Stromal cell of bone marrow (primary cell): Measurements from ENCODE around the gene LZTS2.
A peak's percentile ranks its signal among the peaks of the same experiment; 100 is the strongest.
"Not testable (repeated sequence)": the region's sequence is repeated elsewhere in the genome, so short reads cannot be mapped to it uniquely, and the experiment has no call there.

ENCODE experiments used
- DNase-seq: peaks from one replicate; pipeline ENCODE4 v3.0.0-alpha.2; 2012; ENCODE audit warnings: low read depth

Gene LZTS2

DNA sequence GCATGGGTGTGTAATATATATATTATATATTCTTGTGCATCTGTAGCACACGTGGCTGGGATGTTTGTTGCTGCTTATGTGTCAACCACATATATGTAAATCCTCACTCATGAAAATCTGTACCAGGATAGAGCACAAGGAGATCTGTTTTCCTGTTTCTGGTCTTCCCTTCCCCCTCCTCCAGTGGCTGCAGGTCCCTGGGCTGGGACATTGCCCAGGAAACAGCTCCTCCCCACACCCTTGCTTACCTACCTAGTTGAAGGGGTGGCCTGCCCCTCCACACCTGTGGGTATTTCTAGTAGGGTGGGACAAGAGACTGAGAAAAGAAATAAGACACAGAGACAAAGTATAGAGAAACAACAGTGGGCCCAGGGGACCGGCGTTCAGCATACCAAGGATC is 33.7 kb downstream of the LZTS2 start:
- DNase-seq = no peak

DNA sequence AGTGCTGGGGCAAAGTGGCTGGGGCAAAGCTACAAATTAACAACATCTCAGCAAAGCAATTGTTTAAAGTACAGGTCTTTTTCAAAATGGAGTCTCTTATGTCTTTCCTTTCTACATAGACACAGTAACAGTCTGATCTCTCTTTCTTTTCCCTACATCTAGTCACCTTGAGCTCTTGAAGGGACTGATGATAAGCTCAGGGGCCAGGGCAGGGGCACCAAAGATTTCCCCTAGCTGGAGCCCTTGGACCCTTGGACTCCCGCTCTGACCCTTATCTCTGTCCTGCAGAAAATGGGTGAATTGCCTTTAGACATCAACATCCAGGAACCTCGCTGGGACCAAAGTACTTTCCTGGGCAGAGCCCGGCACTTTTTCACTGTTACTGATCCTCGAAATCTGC is 34.8 kb downstream of the LZTS2 start:
- not testable (repeated sequence) for DNase-seq

DNA sequence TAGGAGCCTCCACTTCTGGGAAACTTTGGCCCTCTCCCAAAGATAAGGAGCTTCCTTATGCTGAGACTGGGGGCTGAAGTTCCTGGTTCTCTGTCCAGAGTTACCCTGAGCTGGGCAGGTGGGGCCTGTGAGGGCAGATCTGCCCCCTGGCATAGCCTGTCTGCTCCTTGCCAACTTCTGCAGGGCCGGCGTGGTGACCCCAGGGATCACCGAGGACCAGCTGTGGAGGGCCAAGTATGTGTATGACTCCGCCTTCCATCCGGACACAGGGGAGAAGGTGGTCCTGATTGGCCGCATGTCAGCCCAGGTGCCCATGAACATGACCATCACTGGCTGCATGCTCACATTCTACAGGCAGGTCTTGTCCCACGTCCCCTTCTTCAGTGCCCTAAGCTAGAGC is 35.7 kb downstream of the LZTS2 start:
- no peak for DNase-seq

DNA sequence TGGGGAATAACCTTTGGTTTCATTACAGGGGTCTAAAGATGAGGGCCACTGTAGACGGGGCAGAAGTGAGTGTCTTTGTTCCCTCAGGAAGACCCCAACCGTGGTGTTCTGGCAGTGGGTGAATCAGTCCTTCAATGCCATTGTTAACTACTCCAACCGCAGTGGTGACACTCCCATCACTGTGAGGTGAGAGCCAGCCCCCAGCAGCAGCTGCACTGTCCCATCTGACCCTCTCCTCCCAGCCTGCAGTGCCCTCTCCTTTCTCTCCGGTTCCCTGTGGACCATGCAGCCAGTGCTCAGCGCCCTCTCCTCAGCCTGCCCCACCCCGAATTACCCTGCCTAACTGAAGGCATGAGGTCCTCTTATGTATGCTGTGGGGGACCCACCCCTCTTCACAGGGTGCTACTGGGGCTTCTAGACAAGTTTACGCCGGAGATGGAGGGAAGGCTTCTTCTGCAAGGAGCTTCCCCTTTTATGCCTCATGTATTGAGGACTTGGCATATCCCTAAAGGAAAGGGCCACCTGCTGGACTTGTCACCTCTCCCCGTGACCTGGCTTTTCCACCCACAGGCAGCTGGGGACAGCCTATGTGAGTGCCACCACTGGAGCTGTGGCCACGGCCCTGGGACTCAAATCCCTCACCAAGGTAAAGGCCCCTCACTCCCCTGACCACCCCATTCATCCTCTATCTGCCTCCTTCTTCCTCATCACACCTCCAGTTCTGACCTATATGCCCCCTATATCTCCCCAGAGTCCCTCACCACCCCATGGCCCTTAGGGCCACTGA is 36.5 kb downstream of the LZTS2 start:
- no peak for DNase-seq

DNA sequence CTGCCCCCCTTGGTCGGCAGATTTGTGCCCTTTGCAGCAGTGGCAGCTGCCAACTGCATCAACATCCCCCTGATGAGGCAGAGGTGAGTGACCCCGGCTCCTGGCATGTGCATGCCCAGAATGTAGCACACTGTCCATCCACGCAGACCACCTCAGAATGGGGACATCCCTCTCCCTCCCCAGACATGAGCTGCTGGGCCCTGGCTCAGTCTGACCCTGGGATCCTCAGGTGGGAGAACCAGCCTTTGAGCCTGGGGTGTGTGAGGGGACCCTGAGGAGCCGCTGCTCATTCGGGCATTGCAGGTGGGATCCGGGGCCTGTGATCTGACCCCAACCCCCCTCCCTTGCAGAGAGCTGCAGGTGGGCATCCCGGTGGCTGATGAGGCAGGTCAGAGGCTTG is 37.1 kb downstream of the LZTS2 start:
- DNase-seq = no peak

DNA sequence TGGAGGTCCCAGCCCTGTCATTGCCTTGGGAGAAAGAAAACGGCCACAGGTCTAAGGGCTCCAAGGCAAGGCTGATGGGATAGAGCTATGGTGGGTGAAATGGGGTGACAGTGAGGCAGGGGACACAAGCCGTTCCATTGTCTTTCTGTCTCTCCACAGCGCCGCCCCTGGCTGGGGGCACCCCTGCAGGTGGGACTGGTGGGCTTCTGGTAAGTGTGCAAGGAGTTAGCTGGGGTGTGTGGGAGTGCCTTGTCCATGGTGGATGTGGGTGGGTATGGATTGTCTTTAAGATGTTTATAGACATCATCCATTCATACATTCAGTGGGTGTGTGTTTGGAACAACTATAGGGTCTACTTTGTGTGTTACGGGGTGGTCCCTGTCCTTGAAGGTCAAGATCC is 38.9 kb downstream of the LZTS2 start:
- DNase-seq = no peak

DNA sequence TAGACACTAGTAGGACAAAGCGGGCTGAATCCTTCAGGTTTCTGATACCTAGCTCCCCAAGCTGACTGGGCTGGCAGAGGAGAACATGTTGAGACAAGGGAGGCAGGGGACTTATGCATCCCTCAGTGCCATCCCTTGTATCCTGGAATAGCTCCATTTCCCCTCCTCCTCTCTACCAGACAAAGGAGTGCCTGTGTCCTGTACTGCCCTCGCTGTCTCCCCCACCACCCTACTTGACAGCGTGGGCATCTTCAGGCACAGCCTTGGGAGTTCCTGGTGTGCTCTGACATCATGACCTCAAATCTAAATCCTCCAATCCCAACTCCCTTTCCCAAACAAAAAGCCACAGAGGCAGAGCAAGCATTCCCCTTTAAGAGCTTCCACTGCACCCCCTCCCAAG is 40.5 kb downstream of the LZTS2 start:
- no peak for DNase-seq

DNA sequence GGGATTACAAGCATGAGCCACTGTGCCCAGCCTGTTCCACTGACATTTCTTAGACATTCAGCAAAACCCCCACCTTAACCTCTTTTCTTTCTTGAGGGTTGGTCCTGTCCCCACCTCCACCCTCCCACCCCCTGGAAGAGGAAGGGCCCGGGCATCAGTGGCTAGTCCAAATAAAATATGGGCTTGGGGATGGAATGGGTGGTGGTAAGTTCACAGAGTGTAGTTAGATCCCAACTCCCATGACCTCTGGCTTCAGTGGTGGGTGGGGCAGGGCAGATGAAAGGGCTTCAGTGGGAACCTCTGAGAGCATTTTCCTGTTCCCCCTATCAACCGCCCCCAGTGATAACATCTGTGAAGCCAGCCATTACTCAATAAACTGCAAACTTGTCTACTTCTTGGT is 41.2 kb downstream of the LZTS2 start:
- DNase-seq = no peak

DNA sequence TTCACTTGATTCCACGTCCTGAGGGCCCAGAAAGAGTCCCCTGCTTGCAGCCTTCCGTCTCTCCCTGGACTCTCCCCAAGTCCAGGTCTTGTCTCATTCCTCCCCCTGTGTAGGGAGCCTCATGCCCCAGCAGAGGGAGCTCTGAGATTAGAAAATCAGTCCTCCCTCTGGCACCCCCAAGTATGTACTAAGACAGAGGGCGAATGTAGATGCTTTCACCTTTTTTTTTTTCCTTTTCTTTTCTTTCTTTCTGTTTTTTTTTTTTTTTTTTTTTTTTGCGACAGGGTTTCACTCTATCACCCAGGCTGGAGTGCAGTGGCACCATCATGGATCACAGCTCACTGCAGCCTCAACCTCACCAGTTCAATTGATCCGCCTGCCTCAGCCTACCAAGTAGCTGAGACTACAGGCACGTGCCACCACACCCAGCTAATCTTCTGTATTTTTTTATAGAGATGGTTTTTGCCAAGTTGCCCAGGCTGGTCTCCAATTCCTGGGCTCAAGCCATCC is 41.7 kb downstream of the LZTS2 start:
- peak; percentile 71 for DNase-seq

DNA sequence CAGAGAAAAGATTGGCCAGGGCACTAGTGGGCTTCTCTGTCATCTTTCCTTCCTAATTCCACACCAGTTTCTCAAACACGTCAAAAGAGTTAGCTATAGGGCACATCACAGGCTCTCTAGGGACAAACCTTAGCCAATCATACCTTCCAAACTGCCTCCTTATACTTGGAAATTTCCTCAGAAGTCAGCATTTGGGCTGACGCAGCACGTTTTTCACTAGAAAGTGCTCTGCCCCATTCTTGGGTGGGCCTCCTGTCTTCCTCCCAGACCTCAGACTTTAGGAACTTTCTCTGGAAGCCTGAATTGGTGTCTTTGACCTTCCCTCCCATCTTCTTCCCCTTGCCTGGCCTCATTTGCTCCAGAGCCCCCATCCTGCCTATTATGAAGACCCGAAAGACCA is 42.5 kb downstream of the LZTS2 start:
- no peak for DNase-seq

DNA sequence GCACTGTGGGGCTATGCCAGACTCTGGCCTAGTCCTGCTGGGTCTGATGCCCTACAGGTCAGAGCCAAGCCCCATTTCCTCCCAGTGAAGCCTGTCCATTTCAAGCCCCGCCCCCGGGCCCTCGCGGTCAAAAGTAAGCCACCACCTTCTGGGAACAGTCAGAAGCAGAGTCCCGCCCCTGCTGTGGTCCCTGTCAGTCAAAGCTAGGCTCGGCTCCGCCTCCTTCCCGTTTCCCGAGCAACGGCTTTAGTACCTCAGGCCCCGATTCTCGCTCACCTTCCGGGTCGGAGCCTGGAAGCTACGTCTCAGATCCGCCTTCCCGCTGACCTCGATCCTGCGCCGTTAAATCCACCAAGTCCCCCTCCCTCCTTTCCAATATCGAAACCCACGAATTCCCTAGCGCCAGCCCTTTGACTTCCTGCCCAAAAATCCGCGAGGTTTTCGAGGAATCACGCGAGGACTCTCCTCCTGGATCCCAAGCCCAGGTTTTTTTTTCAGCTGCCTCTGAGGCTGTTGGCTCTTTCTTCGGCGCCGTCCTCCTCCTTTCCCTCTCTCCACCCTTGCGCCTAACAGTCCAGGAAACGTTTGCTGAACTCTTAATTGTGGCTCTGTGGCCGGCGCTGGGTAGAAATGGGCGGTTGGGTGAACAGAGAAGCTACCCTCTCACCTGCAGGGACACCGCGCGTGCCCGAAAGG is 43.2 kb downstream of the LZTS2 start:
- DNase-seq = peak; percentile 94

DNA sequence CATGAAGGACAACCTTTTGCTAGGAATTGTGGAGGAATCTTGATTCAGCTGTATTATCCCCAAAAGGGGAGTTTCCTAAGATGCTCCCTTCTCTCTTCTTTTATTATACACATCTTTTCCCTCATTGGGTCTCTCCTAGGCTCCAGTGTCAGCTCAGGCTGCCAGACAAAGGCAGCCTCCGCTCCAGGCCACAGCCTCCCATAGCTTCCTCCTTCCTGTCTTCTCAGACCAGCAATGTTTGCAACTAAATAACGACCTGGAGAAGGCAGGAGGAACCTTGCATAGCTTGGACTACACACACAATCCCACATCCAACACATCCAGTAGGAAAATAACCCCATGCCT is 43.7 kb downstream of the LZTS2 start:
- DNase-seq = no peak

DNA sequence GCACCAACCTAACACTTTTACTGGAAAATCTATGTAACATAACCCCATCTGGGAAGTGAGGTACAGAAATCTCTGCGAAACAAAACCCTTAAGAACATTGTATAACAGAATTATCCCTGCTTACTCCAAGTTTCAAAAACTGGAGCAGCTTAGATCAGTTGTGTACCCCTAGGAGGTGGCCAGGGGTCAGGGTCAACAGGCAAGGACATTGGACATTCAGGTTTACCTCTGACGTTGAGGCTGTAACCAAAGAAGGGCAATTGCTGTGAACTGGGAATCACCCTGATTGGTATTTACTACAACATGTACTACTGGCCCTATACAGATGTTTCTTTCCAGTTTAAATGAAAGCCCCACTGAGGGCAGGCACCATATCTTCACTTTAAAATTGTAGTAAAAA is 44.5 kb downstream of the LZTS2 start:
- DNase-seq = no peak

DNA sequence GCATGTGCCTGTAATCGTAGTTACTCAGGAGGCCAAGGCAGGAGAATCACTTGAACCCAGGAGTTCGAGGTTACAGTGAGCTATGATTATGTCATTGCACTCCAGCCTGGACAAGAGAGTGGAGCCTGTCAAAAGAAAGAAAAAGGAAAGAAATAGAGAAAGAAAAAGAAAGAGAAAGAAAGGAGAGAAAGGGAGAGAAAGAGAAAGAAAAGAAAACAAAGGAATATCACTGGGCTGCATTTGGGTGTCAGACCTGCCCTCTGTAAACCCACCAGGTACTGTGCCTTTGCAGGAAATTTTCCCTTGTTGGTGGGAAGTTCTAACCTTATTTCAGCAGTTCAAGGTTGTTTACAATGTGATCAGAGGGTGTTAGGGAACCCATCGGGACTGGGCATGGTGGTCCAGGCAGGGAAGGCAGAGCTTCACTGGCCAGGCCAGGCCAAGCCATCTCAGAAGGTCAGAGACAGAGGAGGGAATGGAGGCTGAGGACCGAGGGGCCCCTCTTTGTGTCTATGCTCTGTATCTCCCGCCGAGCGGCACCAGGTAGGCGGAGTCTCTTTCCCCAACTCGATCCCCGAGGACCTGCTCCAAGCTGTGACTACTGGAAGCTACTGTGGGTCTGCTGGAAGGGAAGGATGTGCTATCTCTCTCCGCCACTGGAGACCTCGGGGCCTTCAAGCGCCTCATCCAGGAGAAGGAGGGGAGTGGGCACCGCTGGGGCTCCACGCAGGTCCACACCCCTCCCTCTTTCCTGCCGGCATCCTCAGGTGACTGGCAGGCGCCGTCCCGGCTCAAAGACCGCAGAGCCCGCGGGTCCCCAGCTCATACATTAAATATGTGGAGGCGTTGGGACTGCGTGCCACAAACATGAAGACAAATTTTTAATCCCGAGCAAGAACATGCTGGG is 47.0 kb downstream of the LZTS2 start:
- DNase-seq = no peak

DNA sequence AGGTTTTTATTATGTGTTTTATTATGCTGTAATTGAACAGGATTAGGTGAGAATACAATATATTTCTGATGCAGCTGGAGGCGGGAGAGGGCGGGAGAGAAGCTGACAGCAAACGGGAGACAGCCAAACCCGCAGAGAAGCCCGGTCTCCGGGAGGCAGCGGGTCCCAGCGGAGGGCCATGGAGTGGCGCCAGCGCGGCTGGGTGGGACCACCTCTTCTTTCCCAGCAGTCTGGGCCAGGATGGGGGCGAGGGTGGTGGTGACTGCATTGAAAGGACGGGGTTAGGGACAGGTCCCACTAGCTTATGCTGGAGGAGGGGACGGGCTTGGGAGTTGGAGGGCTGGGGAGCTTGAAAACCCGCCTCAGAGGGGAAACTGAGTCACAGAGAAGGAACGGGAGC is 47.7 kb downstream of the LZTS2 start:
- DNase-seq = no peak

DNA sequence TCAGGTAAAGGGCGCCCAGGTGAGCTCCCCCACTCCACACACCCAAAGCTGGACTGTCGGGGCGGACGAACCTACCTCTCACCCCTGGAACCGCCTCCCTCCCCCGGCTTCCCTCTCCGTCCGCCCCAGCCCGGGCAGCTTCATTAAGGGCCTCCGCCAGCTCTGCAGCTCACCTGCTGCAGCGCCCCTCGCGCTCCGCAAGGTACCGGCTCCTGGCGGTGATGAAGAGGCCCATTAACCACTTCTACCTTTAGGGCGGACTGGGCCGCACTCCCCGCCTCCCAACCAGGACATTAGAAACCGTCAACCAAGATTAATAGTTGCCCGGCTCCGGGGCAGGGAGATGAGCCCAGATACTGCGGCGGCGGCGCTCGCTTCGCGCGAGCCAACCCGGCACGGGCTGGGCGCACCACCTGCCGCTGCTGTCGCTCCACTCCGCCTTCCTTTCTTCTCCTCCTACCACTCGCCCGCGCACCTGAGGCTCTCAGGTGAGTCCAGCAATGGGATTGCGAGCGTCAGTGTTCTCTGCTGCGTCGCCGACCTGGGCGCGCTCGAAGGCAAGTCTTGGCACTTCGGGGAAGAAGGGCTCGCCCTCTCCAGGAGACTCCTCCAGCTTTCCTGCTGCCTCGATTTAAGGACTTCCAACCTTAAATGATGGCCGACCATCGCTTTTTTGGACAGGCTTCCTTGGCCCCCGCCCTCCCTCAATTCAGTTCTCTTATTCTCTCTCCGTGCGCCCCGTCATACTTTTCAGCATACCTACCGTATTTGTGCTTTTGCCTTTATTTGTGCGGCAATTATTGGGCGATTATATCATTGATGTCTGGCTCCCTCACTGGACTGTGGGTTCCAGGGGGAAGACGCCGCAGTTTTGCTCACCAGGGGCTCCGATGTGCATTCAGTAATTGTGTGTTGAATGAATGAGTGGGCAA is 48.6 kb downstream of the LZTS2 start:
- DNase-seq = no peak

DNA sequence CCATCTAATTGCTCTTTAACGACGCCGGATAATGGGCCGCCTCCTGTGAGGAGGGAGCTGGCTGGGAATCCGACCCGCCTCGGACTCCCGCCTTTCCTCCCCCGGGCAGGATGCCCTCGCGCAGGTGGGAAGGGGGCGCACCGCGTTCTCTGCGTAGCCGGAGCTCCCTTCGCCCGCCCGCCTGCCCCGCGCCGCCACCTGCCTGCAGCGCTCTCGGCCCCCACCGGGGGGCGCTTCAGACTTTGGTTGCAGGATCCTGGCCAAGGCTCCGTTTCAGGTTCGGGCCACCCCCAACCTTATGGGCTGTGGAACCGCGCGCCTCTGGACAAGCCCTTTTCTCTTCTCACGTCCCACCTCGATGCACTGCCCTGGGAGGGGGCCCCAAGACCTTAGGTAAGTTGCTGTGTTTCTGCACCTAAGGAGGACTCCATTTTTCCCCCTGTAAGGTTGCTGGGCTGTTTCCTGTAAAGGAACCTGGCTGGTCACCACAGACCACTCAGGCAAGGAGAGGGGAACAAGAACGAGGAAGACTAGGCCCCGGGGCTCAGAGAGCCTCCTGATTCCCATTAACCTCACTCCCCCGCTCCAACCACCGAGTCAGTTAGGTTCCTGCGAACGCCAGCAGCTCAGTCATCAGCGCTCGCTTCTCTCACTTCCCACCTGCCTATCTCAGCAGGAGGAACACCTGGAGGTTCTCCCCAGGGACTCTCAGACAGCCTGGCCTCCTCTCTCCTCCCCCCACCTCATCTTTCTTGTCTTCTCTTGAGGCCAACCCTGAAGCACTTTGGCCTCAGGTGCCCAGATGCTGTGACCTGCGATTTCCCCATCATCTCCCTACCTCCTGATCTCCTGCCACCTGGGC is 50.8 kb downstream of the LZTS2 start:
- DNase-seq = no peak

DNA sequence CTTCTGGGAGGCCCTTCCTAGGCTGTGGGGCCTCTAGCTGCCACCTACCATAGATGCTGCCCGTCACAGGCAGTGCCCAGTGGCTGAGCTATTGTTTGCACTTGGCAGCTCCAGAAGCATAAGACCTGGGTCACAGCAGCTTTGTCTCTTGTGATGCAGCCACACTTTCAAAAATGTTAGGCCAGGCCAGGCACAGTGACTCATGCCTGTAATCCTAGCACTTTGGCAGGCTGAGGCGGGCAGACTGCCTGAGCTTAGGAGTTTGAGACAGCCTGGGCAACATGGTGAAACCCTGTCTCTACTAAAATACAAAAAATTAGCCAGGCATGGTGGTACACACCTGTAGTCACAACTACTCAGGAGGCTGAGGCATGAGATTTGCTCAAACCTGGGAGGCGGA is 52.7 kb downstream of the LZTS2 start:
- peak; percentile 76 for DNase-seq

DNA sequence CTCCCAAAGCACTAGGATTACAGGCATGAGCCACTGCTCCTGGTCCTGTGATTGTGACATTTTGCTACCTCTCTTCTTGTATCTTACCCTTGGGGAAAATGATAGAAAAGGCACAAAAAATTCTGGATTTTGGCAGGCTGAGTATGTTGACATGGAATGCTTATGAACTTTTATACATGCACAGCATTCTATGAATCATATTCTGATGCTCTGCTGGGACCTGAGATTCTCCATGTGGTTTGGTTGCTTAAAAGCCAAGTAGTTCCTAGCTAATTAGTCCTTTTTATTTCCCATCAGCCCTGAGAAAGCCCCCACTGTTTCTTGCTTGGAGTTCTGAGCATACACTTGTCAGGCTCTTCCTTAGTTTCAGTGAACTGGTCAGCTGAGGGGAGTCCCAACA is 53.9 kb downstream of the LZTS2 start:
- DNase-seq = peak; percentile 74

DNA sequence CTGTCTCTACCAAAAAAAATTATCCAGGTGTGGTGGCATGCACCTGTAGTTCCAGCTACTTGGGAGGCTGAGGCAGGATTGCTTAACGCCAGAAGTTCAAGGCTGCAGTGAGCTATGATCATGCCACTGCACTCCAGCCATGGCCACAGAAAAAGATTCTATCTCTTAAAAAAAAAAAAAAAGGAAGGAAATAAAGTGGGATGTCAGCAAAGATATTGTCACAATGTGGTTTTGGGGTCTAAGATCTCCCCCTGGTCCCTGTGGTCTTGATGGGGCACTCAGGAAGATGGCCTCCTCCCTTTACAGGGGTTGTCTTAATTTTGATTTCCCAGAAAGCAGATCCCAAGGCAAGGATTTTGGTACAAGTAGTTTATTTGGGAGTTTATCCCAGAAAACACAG is 54.7 kb downstream of the LZTS2 start:
- no peak for DNase-seq

DNA sequence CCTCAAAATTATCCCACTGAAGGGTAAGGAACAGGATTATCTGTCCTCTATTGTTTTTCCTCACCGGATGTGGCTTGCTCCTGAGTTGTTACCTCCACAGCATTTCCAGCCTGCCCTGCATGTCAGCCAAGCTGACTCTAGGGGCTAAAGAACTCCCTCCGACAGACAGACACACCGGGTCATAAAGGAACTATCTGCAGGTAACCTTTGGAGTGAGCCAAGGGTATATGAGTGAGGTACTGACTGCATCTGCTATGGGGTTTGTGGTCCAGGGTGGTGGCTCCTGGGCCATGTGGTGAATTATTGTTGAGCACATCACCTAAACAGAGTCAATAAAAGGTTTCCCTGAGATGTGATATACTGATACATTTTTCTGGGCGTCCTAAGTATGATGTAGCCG is 55.3 kb downstream of the LZTS2 start:
- no peak for DNase-seq
